ENCODE data around the gene CD2AP.

DNA sequence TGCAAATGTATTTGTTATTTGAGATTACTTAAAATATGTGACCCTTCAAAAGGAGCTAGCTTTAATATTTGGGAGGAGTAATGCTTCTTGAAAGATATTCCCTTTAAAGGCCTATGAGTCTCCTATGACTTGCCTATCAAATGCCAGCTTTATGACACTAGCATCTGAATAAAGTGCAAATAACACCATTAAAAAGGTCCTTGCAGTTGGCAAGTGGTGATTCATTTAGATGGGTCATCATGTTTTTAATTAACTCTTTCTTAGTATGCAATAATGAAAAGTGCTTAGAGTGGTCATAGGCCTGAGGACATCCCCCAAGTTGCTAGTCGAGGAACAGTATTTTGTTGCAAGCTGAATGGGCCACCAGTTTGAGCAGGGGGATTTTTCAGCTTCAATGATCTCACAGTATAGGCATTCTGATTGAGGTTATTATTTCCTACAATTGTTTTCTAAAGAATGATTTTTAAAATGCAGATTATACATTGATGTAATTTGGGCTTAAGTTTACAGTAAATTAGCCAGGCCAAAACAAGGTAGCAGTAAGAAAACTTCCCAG, 3.7 kb upstream of the CD2AP start:
- no peak for TF ChIP-seq POLR2A (IDR thresholded peaks at IDR 0.05)
- TF ChIP-seq, protein P1, sequence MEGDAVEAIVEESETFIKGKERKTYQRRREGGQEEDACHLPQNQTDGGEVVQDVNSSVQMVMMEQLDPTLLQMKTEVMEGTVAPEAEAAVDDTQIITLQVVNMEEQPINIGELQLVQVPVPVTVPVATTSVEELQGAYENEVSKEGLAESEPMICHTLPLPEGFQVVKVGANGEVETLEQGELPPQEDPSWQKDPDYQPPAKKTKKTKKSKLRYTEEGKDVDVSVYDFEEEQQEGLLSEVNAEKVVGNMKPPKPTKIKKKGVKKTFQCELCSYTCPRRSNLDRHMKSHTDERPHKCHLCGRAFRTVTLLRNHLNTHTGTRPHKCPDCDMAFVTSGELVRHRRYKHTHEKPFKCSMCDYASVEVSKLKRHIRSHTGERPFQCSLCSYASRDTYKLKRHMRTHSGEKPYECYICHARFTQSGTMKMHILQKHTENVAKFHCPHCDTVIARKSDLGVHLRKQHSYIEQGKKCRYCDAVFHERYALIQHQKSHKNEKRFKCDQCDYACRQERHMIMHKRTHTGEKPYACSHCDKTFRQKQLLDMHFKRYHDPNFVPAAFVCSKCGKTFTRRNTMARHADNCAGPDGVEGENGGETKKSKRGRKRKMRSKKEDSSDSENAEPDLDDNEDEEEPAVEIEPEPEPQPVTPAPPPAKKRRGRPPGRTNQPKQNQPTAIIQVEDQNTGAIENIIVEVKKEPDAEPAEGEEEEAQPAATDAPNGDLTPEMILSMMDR (IDR thresholded peaks at IDR 0.05): no peak
